Neural cell (in vitro differentiated cells): Measurements from ENCODE around the gene PDIA4. TPM values are rescaled to one million over a fixed set of nuclear protein-coding genes. Genes with fewer than 3 reads are reported as not detected.

Experiments
- H2AFZ ChIP-seq: fragments of 200-600, 300-800 bp; sonication (generic), shearing (Covaris generic); 2 replicates; pipeline ENCODE4 v1.6.0; 2014; ENCODE audit warnings: low read depth, mild to moderate bottlenecking, antibody characterized with exemption, low read length, moderate library complexity
- H3F3A ChIP-seq: fragments of 200-600 bp; shearing (Covaris generic); 2 replicates; pipeline ENCODE4 v1.6.1; 2016; ENCODE audit warnings: mild to moderate bottlenecking, moderate library complexity, mixed read lengths, antibody characterized with exemption, low read length; ENCODE audit not compliant: insufficient read depth, poor library complexity, severe bottlenecking
- H3K27ac ChIP-seq: fragments of 200-600, 300-800 bp; sonication (generic), shearing (Covaris generic); 2 replicates; pipeline ENCODE4 v1.5.1; 2014; ENCODE audit warnings: mild to moderate bottlenecking, low read length, moderate library complexity
- H3K27me3 ChIP-seq: fragments of 300-800, 200-600 bp; sonication (generic), shearing (Covaris generic); 2 replicates; pipeline ENCODE4 v1.6.0; 2014; ENCODE audit warnings: mild to moderate bottlenecking, low read depth, low read length, moderate library complexity; ENCODE audit not compliant: insufficient read depth
- H3K36me3 ChIP-seq: fragments of 300-800, 200-600 bp; sonication (generic), shearing (Covaris generic); 2 replicates; pipeline ENCODE4 v1.5.1; 2014; ENCODE audit warnings: mild to moderate bottlenecking, antibody characterized with exemption, low read length, moderate library complexity; ENCODE audit not compliant: insufficient read depth
- H3K4me2 ChIP-seq: fragments of 300-800, 200-600 bp; sonication (generic), shearing (Covaris generic); 2 replicates; pipeline ENCODE4 v1.6.0; 2014; ENCODE audit warnings: mild to moderate bottlenecking, low read length
- H3K4me3 ChIP-seq: fragments of 300-800, 200-600 bp; sonication (generic), shearing (Covaris generic); 2 replicates; pipeline ENCODE4 v1.5.1; 2014; ENCODE audit warnings: mild to moderate bottlenecking, low read length, moderate library complexity
- H3K79me2 ChIP-seq: fragments of 200-600 bp; shearing (Covaris generic); replicated peaks from 2 replicates; pipeline ENCODE4 v1.6.0; 2014; ENCODE audit warnings: mild to moderate bottlenecking, low read length, moderate library complexity; ENCODE audit not compliant: insufficient read depth
- H3K9ac ChIP-seq: fragments of 300-800, 200-600 bp; sonication (generic), shearing (Covaris generic); 2 replicates; pipeline ENCODE4 v1.6.1; 2016; ENCODE audit warnings: mild to moderate bottlenecking, low read length, mixed read lengths
- H3K9me2 ChIP-seq: fragments of 200-600 bp; shearing (Covaris generic); 2 replicates; pipeline ENCODE4 v1.6.1; 2016; ENCODE audit warnings: mild to moderate bottlenecking, low read length, mixed read lengths; ENCODE audit not compliant: insufficient read depth
- H3K9me3 ChIP-seq: fragments of 200-600, 300-800 bp; sonication (generic), shearing (Covaris generic); 2 replicates; pipeline ENCODE4 v1.6.1; 2016; ENCODE audit warnings: mild to moderate bottlenecking, mixed run types, low read length, moderate library complexity, mixed read lengths
- H4K20me1 ChIP-seq: fragments of 200-600 bp; shearing (Covaris generic); 2 replicates; pipeline ENCODE4 v1.6.1; 2016; ENCODE audit warnings: mild to moderate bottlenecking, mixed run types; ENCODE audit not compliant: insufficient read depth
- CTCF ChIP-seq: fragments of 450-650 bp; IDR thresholded peaks from 2 replicates; pipeline ENCODE4 v1.5.1; 2014; ENCODE audit warnings: antibody characterized with exemption, mild to moderate bottlenecking, moderate library complexity; ENCODE audit not compliant: poor library complexity, severe bottlenecking
- EP300 ChIP-seq: fragments of 450-650 bp; conservative IDR thresholded peaks from 2 replicates; pipeline ENCODE4 v1.6.1; 2014; ENCODE audit warnings: antibody characterized with exemption, mild to moderate bottlenecking, moderate library complexity; ENCODE audit not compliant: poor library complexity, severe bottlenecking
- EZH2 ChIP-seq: fragments of 200-600, 300-800 bp; shearing (Covaris generic), sonication (generic); IDR thresholded peaks from 2 replicates; pipeline ENCODE4 v1.6.1; 2014; ENCODE audit warnings: antibody characterized with exemption, low read length, borderline replicate concordance, mild to moderate bottlenecking; ENCODE audit not compliant: insufficient read depth, poor library complexity, severe bottlenecking
- MXI1 ChIP-seq: fragments of 450-650 bp; conservative IDR thresholded peaks from 2 replicates; pipeline ENCODE4 v1.6.1; 2014; ENCODE audit warnings: antibody characterized with exemption, mild to moderate bottlenecking; ENCODE audit not compliant: poor library complexity, severe bottlenecking
- POLR2AphosphoS5 ChIP-seq: IDR thresholded peaks from 2 replicates; pipeline ENCODE4 v1.6.1; 2012
- RAD21 ChIP-seq: fragments of 450-650 bp; conservative IDR thresholded peaks from 2 replicates; pipeline ENCODE4 v1.6.1; 2014; ENCODE audit warnings: antibody characterized with exemption, mild to moderate bottlenecking, moderate library complexity
- SMC3 ChIP-seq: fragments of 450-650 bp; conservative IDR thresholded peaks from 2 replicates; pipeline ENCODE4 v1.6.1; 2014; ENCODE audit warnings: antibody characterized with exemption, mild to moderate bottlenecking, moderate library complexity; ENCODE audit not compliant: poor library complexity
- TAF1 ChIP-seq: IDR thresholded peaks from 2 replicates; pipeline ENCODE4 v1.6.1; 2012; ENCODE audit warnings: low read depth
- polyA plus RNA-seq: library from polyadenylated mRNA; depleted of rRNA; stranded (reverse); fragments of >200 nt; gene quantifications from 2 replicates; pipeline ENCODE4 v1.2.3, GENCODE V29; 2014
- TF ChIP-seq, protein P1 (sequence below): IDR thresholded peaks from 2 replicates; pipeline ENCODE4 v1.6.1; 2012; ENCODE audit warnings: borderline replicate concordance

The PDIA4 gene
- polyA plus RNA-seq, 1 donor from 2014 or later = 41.8 TPM

GRCh38 chr7:149070372-149071125 lies 42.2 kb upstream of the PDIA4 start:
- Histone ChIP-seq H3K27ac (no peak overlapping the region), H2AFZ (no peak overlapping the region), H3K36me3 (no peaks in the 10 kb centered on the region), H4K20me1 (no peaks in the 10 kb centered on the region), H3K9me2 (no peaks in the 10 kb centered on the region), H3K79me2 (no peaks in the 10 kb centered on the region), H3K27me3 (no peaks in the 10 kb centered on the region), H3K9ac (no peak overlapping the region), H3K4me3 (no peak overlapping the region), H3F3A (no peaks in the 10 kb centered on the region), H3K4me2 (no peak overlapping the region), H3K9me3 (no peaks in the 10 kb centered on the region)
- TF ChIP-seq, protein P1, sequence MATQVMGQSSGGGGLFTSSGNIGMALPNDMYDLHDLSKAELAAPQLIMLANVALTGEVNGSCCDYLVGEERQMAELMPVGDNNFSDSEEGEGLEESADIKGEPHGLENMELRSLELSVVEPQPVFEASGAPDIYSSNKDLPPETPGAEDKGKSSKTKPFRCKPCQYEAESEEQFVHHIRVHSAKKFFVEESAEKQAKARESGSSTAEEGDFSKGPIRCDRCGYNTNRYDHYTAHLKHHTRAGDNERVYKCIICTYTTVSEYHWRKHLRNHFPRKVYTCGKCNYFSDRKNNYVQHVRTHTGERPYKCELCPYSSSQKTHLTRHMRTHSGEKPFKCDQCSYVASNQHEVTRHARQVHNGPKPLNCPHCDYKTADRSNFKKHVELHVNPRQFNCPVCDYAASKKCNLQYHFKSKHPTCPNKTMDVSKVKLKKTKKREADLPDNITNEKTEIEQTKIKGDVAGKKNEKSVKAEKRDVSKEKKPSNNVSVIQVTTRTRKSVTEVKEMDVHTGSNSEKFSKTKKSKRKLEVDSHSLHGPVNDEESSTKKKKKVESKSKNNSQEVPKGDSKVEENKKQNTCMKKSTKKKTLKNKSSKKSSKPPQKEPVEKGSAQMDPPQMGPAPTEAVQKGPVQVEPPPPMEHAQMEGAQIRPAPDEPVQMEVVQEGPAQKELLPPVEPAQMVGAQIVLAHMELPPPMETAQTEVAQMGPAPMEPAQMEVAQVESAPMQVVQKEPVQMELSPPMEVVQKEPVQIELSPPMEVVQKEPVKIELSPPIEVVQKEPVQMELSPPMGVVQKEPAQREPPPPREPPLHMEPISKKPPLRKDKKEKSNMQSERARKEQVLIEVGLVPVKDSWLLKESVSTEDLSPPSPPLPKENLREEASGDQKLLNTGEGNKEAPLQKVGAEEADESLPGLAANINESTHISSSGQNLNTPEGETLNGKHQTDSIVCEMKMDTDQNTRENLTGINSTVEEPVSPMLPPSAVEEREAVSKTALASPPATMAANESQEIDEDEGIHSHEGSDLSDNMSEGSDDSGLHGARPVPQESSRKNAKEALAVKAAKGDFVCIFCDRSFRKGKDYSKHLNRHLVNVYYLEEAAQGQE = no peak
- TF ChIP-seq SMC3 = no peak
- TF ChIP-seq TAF1 = no peak
- TF ChIP-seq EP300 = no peak
- no peak for TF ChIP-seq POLR2AphosphoS5
- TF ChIP-seq EZH2 = no peak
- TF ChIP-seq RAD21 = no peak
- TF ChIP-seq MXI1 = no peak
- TF ChIP-seq CTCF = no peak

- Histone ChIP-seq H4K20me1 (no peaks in the 10 kb centered on the region), H3K27me3 (no peaks in the 10 kb centered on the region), H3K9me2 (no peaks in the 10 kb centered on the region), H3K36me3 (no peaks in the 10 kb centered on the region), H3K4me2 (no peak overlapping the region), H3K9me3 (no peaks in the 10 kb centered on the region), H3K79me2 (no peaks in the 10 kb centered on the region), H3K27ac (no peak overlapping the region), H2AFZ (no peak overlapping the region), H3F3A (no peaks in the 10 kb centered on the region), H3K9ac (no peak overlapping the region), H3K4me3 (no peak overlapping the region)
- TF ChIP-seq SMC3 (no peak), CTCF (no peak), EP300 (no peak), TAF1 (no peak), RAD21 (no peak), MXI1 (no peak)
- TF ChIP-seq, protein P1 = no peak
These were observed 39.6 kb upstream of the PDIA4 start for GRCh38 chr7:149067869-149068268.
